Esophagus muscularis mucosa (tissue), 4 donors: ENCODE results near the gene KCND3. TPM values are rescaled to one million over a fixed set of nuclear protein-coding genes. Genes with fewer than 3 reads are reported as not detected.

ENCODE experiments used
- DNase-seq: peaks from one replicate; pipeline ENCODE4 v3.0.0-alpha.2; 2017; ENCODE audit errors: extremely low spot score
- H3K27ac ChIP-seq, 4 donors: fragments of 200-600 bp; sonication (generic); replicated peaks in 1 of 4; 1 replicate in 3 of 4; 2 replicates in 1 of 4; pipeline ENCODE4 v1.5.1; 2016 to 2019; ENCODE audit warnings: mild to moderate bottlenecking in 1 of 4
- H3K27me3 ChIP-seq, 4 donors: fragments of 200-600 bp; sonication (generic); one replicate each; pipeline versions ENCODE4 v1.5.1 to v1.6.0; 2016 to 2019
- H3K36me3 ChIP-seq, 4 donors: fragments of 200-600 bp; sonication (generic); one replicate each; pipeline ENCODE4 v1.5.1; 2016 to 2019
- H3K4me1 ChIP-seq, 4 donors: fragments of 200-600 bp; sonication (generic); one replicate each; pipeline ENCODE4 v1.5.1; 2016 to 2019
- H3K4me3 ChIP-seq, 4 donors: fragments of 200-600 bp; sonication (generic); 1 replicate in 2 of 4; 2 replicates in 2 of 4; pipeline ENCODE4 v1.5.1; 2016 to 2019; ENCODE audit warnings: mild to moderate bottlenecking in 4 of 4, moderate library complexity in 1 of 4
- H3K9me3 ChIP-seq, 4 donors: fragments of 200-600 bp; sonication (generic); 1 replicate in 3 of 4; 2 replicates in 1 of 4; pipeline ENCODE4 v1.5.1; 2016 to 2019
- CTCF ChIP-seq, 3 experiments: fragments of 200-600 bp in 2 of 3; fragments of 450-650 bp in 1 of 3; sonication (generic) in 2 of 3; IDR thresholded peaks; one replicate each; pipeline ENCODE4 v1.5.1; 2017 to 2019; ENCODE audit warnings: antibody characterized with exemption in 3 of 3, mild to moderate bottlenecking in 2 of 3, moderate library complexity in 1 of 3
- EP300 ChIP-seq: sonication (generic); formaldehyde crosslinking; IDR thresholded peaks from one replicate; pipeline ENCODE4 v1.6.1; 2017; ENCODE audit warnings: antibody characterized with exemption
- POLR2A ChIP-seq: fragments of 450-650 bp; IDR thresholded peaks from one replicate; pipeline ENCODE4 v1.6.1; 2017; ENCODE audit warnings: antibody characterized with exemption, moderate library complexity, mild to moderate bottlenecking, low read depth
- POLR2AphosphoS5 ChIP-seq, 2 donors: sonication (generic); formaldehyde crosslinking; IDR thresholded peaks; one replicate each; pipeline ENCODE4 v1.6.1; 2017; ENCODE audit warnings: antibody characterized with exemption in 2 of 2
- WGBS: methylation state at CpG from one replicate; pipeline ENCODE4 v1.1.5; 2018; 5-methylcytosine and 5-hydroxymethylcytosine counted together
- intact Hi-C: fragments of 100-400 bp; cut with DNase I; formaldehyde crosslinking; loops from one replicate; pipeline ENCODE4 v1.15.1; 2023
- total RNA-seq, 4 donors: library from RNA; depleted of rRNA; stranded (reverse); fragments of >200 nt; gene quantifications; one replicate each; pipeline versions ENCODE4 v1.1.0 to v1.2.1, GENCODE V29; 2016

Gene KCND3
- total RNA-seq, 4 donors from 2014 or later, result 25.7 to 57.6 (median 47.5) TPM

DNA sequence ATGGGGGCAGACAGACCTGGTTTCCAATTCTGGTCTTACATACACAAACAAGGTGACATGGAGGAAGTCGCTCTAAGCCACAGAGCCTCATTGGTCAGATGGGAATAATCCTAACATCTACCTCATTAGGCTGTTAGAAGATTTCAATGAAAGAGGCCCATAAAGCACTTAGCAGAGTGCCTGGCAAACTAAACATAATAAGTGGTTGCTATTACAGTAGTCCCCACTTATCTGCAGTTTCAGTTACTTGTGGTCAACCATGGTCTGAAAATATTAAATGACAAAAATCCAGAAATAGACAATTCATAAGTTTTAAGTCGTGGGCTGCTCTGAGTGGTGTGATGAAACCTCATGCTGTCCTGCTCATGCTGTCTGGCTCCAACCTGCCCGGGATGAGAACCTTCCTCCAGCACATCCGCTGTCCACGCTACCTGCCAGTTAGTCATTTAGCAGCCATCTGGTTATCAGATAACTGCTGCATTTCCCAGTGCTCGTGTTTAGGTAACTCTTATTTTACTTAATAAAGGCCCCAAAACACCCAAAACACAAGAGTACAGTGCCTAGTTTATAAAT lies 121.5 kb downstream of the KCND3 start:
- 88% methylated on average over 6 of the region's 6 CpGs for WGBS
- no peaks in the 10 kb centered on the region for H3K27me3 ChIP-seq
- no peak for TF ChIP-seq POLR2AphosphoS5 (IDR thresholded peaks at IDR 0.05)
- TF ChIP-seq CTCF (IDR thresholded peaks at IDR 0.05), result no peak
- no peak for TF ChIP-seq EP300
- no peak for TF ChIP-seq POLR2A
- H3K27ac ChIP-seq, result no peak overlapping the region
- H3K9me3 ChIP-seq, result no peaks in the 10 kb centered on the region
- H3K4me3 ChIP-seq, result no peak overlapping the region
- no peaks in the 10 kb centered on the region for H3K4me1 ChIP-seq
- DNase-seq, result no peak
- no peaks in the 10 kb centered on the region for H3K36me3 ChIP-seq
- intact Hi-C loops, result no loop called here

DNA sequence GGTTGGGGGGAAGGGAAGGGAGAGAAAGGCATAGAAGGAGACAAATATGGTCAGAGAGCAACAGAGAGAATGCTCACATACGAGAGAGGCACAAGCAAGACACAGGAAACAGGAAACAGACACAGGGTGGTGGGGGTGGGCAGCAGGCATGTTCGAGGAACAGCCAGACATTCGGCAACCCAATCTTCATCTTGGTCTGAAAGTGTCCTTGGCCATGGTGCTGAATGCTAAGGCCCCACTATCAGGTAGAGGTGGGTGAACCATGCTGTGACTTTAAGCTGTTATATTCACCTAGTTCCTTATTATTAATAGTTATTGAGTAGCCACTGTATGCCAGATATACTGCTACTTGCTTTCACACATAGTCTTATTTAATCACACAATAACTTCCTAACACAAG lies 124.6 kb downstream of the KCND3 start:
- H3K9me3 ChIP-seq, result no peaks in the 10 kb centered on the region
- H3K4me1 ChIP-seq, result no peaks in the 10 kb centered on the region
- no peaks in the 10 kb centered on the region for H3K36me3 ChIP-seq
- intact Hi-C loops, result no loop called here
- H3K27me3 ChIP-seq, result no peaks in the 10 kb centered on the region
- TF ChIP-seq EP300, result no peak
- TF ChIP-seq POLR2AphosphoS5 (IDR thresholded peaks at IDR 0.05), result no peak
- TF ChIP-seq CTCF (IDR thresholded peaks at IDR 0.05), result no peak
- TF ChIP-seq POLR2A, result no peak
- 39% methylated on average over 3 of the region's 3 CpGs for WGBS
- no peak overlapping the region for H3K27ac ChIP-seq
- no peak for DNase-seq
- no peak overlapping the region for H3K4me3 ChIP-seq

DNA sequence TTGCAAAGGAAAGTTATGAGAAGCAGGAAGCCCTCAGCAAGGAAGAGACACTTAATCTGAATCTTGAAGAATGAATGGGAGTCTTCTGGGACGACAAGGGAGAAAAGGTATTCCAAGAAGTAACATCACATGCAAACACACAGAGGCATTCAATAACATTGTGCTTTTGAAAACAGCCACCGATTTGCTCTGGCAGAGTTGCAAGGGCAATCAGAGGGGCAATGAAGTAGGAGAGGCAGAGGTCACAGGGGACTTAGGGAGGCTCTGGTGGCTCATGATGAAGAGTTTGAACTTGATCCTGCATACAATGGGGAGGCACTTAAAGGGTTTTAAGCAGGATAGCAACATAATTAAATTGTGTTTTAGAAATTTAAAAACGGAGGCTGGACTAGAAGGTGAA lies 126.1 kb downstream of the KCND3 start:
- DNase-seq, result no peak
- H3K27ac ChIP-seq, result no peak overlapping the region
- 78% methylated on average over 3 of the region's 3 CpGs for WGBS
- intact Hi-C loops, result no loop called here
- H3K27me3 ChIP-seq, result no peaks in the 10 kb centered on the region
- no peaks in the 10 kb centered on the region for H3K4me1 ChIP-seq
- no peaks in the 10 kb centered on the region for H3K9me3 ChIP-seq
- TF ChIP-seq POLR2A, result no peak
- no peak for TF ChIP-seq POLR2AphosphoS5 (IDR thresholded peaks at IDR 0.05)
- no peak for TF ChIP-seq CTCF (IDR thresholded peaks at IDR 0.05)
- TF ChIP-seq EP300, result no peak
- H3K4me3 ChIP-seq, result no peak overlapping the region
- H3K36me3 ChIP-seq, result no peaks in the 10 kb centered on the region

DNA sequence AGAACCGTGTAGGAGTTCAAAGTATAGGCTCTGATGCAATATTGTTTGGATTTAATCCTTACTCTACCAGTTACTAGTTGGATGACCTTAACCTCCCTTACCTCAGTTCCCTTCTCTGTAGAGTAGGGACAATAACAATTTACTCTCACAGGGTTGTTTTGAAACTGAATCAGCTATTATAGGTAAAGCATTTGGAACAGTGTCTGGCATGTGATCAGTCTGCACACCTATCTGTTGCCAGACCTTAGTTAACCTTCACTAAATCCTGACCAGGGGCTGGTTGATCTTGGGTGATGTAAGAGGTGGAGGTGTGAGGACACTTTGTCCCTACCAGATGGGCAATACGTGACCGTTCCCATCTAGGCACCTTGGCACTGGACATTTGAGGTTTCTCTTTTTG lies 126.9 kb downstream of the KCND3 start:
- Histone ChIP-seq H3K9me3 (no peaks in the 10 kb centered on the region), H3K27ac (no peak overlapping the region), H3K36me3 (no peaks in the 10 kb centered on the region), H3K27me3 (no peaks in the 10 kb centered on the region), H3K4me3 (no peak overlapping the region), H3K4me1 (no peaks in the 10 kb centered on the region)
- no peak for TF ChIP-seq POLR2AphosphoS5 (IDR thresholded peaks at IDR 0.05)
- TF ChIP-seq POLR2A, result no peak
- no peak for TF ChIP-seq EP300
- TF ChIP-seq CTCF (IDR thresholded peaks at IDR 0.05), result no peak
- WGBS, result 89% methylated on average over 3 of the region's 3 CpGs
- no peak for DNase-seq
- intact Hi-C loops, result no loop called here

DNA sequence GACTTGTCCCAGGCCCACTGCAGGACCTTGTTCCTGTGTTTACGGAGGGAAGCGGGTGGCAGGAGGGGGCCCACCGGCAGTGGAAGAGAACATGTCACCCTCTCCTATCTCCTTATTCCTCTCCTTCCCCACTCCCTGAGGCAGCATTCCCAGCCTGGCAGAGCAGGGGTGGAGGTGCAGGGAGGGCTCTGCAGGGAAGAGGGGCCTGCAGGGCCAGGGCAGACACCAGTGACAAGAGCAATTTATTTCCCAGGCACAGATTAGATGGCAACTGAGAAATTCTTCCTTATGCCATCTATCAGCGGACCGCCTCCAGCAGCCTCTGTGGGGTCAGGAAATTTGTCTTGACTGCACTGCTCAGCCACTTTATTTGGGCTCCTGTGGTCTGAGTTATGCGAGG lies 127.9 kb downstream of the KCND3 start:
- Histone ChIP-seq H3K27ac (no peak overlapping the region), H3K9me3 (no peaks in the 10 kb centered on the region), H3K4me3 (no peak overlapping the region), H3K27me3 (no peaks in the 10 kb centered on the region), H3K4me1 (peaks cover 0 to 10% (median 5%) of the 10 kb centered on the region in 4 donors), H3K36me3 (no peaks in the 10 kb centered on the region)
- intact Hi-C loops, result no loop called here
- no peak for DNase-seq
- WGBS, result 77% methylated on average over 3 of the region's 6 CpGs
- TF ChIP-seq POLR2AphosphoS5 (IDR thresholded peaks at IDR 0.05) (no peak), CTCF (IDR thresholded peaks at IDR 0.05) (no peak), POLR2A (no peak), EP300 (no peak)
